ENCODE results near the gene VOPP1.

- no peak for TF ChIP-seq POLR2A (IDR thresholded peaks at IDR 0.05)
- TF ChIP-seq, protein P1, sequence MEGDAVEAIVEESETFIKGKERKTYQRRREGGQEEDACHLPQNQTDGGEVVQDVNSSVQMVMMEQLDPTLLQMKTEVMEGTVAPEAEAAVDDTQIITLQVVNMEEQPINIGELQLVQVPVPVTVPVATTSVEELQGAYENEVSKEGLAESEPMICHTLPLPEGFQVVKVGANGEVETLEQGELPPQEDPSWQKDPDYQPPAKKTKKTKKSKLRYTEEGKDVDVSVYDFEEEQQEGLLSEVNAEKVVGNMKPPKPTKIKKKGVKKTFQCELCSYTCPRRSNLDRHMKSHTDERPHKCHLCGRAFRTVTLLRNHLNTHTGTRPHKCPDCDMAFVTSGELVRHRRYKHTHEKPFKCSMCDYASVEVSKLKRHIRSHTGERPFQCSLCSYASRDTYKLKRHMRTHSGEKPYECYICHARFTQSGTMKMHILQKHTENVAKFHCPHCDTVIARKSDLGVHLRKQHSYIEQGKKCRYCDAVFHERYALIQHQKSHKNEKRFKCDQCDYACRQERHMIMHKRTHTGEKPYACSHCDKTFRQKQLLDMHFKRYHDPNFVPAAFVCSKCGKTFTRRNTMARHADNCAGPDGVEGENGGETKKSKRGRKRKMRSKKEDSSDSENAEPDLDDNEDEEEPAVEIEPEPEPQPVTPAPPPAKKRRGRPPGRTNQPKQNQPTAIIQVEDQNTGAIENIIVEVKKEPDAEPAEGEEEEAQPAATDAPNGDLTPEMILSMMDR (IDR thresholded peaks at IDR 0.05), result no peak
Observed at GRCh38 chr7:55570218-55570873, 2.0 kb downstream of the VOPP1 start.

Measured in uterus (tissue), 2 donors.